IMR-90 (cell line): ENCODE results near the gene TSTD2. TPM values are rescaled to one million over a fixed set of nuclear protein-coding genes. Genes with fewer than 3 reads are reported as not detected.
A peak's percentile ranks its signal among the peaks of the same experiment; 100 is the strongest.

ENCODE experiments used
- ATAC-seq: fragments of 200-7000 bp; cut with Tn5 transposase; 2 replicates; pipeline ENCODE4 v1.9.1; 2020; ENCODE audit warnings: low read depth, mild to moderate bottlenecking, moderate library complexity
- BruUV-seq: library from RNA; stranded (reverse); fragments of 400-500 nt; replicated peaks from 2 replicates; lab custom pipeline; 2021; lab: Mats Ljungman, UMichigan
- CTCF ChIA-PET: fragments of 300-600 bp; formaldehyde crosslinking; extraction: SDS; loops from one replicate; lab custom pipeline; 2021; ENCODE audit warnings: antibody characterized with exemption; lab: Yijun Ruan, JAX
- POLR2A ChIA-PET: fragments of 300-600 bp; sonication (Branson Sonifier 250); formaldehyde crosslinking; loops from one replicate; lab custom pipeline; 2022; ENCODE audit warnings: antibody characterized with exemption; ENCODE audit not compliant: unreplicated experiment; lab: Charles Lee
- DNase-seq: peaks from one replicate; pipeline ENCODE4 v3.0.0; 2013
- H2AFZ ChIP-seq: replicated peaks from 2 replicates; pipeline ENCODE3; 2013; ENCODE audit warnings: low read length, mild to moderate bottlenecking; ENCODE audit not compliant: poor library complexity
- H2AK5ac ChIP-seq: 2 replicates; pipeline ENCODE4 v1.6.1; 2013; ENCODE audit warnings: low read depth, low read length, inconsistent platforms
- H2AK9ac ChIP-seq: replicated peaks from 2 replicates; pipeline ENCODE3; 2013; ENCODE audit warnings: mild to moderate bottlenecking, low read depth, low read length, moderate library complexity; ENCODE audit not compliant: poor library complexity
- H2BK120ac ChIP-seq: 2 replicates; pipeline ENCODE4 v1.6.1; 2013; ENCODE audit warnings: low read depth, low read length, inconsistent platforms
- H2BK15ac ChIP-seq: 3 replicates; pipeline ENCODE4 v1.6.1; 2013; ENCODE audit warnings: low read depth, low read length, inconsistent platforms
- H2BK20ac ChIP-seq: 2 replicates; pipeline ENCODE4 v1.6.1; 2013; ENCODE audit warnings: low read depth, mild to moderate bottlenecking, inconsistent platforms, low read length, moderate library complexity
- H2BK5ac ChIP-seq: 2 replicates; pipeline ENCODE4 v1.6.1; 2013; ENCODE audit warnings: mild to moderate bottlenecking, low read depth, low read length, inconsistent platforms; ENCODE audit not compliant: poor library complexity, severe bottlenecking
- H3K14ac ChIP-seq: replicated peaks from 2 replicates; pipeline ENCODE4 v1.6.1; 2013; ENCODE audit warnings: low read depth, low read length, inconsistent platforms
- H3K18ac ChIP-seq: 2 replicates; pipeline ENCODE4 v1.6.1; 2013; ENCODE audit warnings: low read depth, low read length, control low read depth
- H3K23ac ChIP-seq: 2 replicates; pipeline ENCODE4 v1.6.1; 2013; ENCODE audit warnings: low read depth, low read length, inconsistent platforms
- H3K27ac ChIP-seq: 2 replicates; pipeline ENCODE4 v1.5.1; 2013; ENCODE audit warnings: mild to moderate bottlenecking, control low read depth, low read length; ENCODE audit not compliant: insufficient read depth
- H3K27me3 ChIP-seq: 2 replicates; pipeline ENCODE4 v1.6.1; 2013; ENCODE audit warnings: low read length; ENCODE audit not compliant: control insufficient read depth, insufficient read depth
- H3K36me3 ChIP-seq: 2 replicates; pipeline ENCODE4 v1.6.1; 2013; ENCODE audit warnings: low read length, mixed read lengths; ENCODE audit not compliant: control insufficient read depth, insufficient read depth
- H3K4ac ChIP-seq: 2 replicates; pipeline ENCODE4 v1.6.1; 2013; ENCODE audit warnings: low read depth, low read length, inconsistent platforms
- H3K4me1 ChIP-seq: 2 replicates; pipeline ENCODE4 v1.6.1; 2013; ENCODE audit warnings: low read length, mixed read lengths; ENCODE audit not compliant: control insufficient read depth, insufficient read depth
- H3K4me2 ChIP-seq: 2 replicates; pipeline ENCODE4 v1.6.1; 2013; ENCODE audit warnings: low read depth, mild to moderate bottlenecking, control low read depth, low read length, moderate library complexity
- H3K4me3 ChIP-seq: 2 replicates; pipeline ENCODE4 v1.5.1; 2013; ENCODE audit warnings: low read depth, mild to moderate bottlenecking, control low read depth, low read length, moderate library complexity; ENCODE audit not compliant: insufficient read depth
- H3K56ac ChIP-seq: 2 replicates; pipeline ENCODE4 v1.6.1; 2013; ENCODE audit warnings: low read length, inconsistent platforms; ENCODE audit not compliant: insufficient read depth; ENCODE audit errors: extremely low read depth
- H3K79me1 ChIP-seq, 2 experiments: 2 replicates each; pipeline ENCODE4 v1.6.1; 2013; ENCODE audit warnings: low read length in 2 of 2, inconsistent platforms in 1 of 2, low read depth in 1 of 2
- H3K9ac ChIP-seq: 2 replicates; pipeline ENCODE4 v1.6.1; 2013; ENCODE audit warnings: low read depth, low read length, control low read depth
- H3K9me1 ChIP-seq: 2 replicates; pipeline ENCODE4 v1.6.1; 2013; ENCODE audit warnings: low read length, inconsistent platforms; ENCODE audit not compliant: insufficient read depth
- H3K9me3 ChIP-seq: 2 replicates; pipeline ENCODE4 v1.6.1; 2013; ENCODE audit warnings: low read length; ENCODE audit not compliant: control insufficient read depth, insufficient read depth
- H4K20me1 ChIP-seq: 2 replicates; pipeline ENCODE4 v1.6.1; 2013; ENCODE audit warnings: low read length, inconsistent platforms; ENCODE audit not compliant: insufficient read depth
- H4K5ac ChIP-seq: 2 replicates; pipeline ENCODE4 v1.6.1; 2013; ENCODE audit warnings: mild to moderate bottlenecking, low read depth, low read length, control low read depth
- H4K8ac ChIP-seq, 2 experiments: 2 replicates each; pipeline ENCODE4 v1.6.1; 2013; ENCODE audit warnings: low read depth in 2 of 2, low read length in 2 of 2, control low read depth in 1 of 2, inconsistent platforms in 1 of 2
- H4K91ac ChIP-seq: 2 replicates; pipeline ENCODE4 v1.6.1; 2013; ENCODE audit warnings: low read depth, low read length, inconsistent platforms; ENCODE audit not compliant: insufficient read depth
- CEBPB ChIP-seq: IDR thresholded peaks from 2 replicates; pipeline ENCODE4 v1.6.1; 2012; ENCODE audit warnings: low read depth, low read length, improper control_type of control experiment
- FOS ChIP-seq: fragments of 150-350 bp; IDR thresholded peaks from 2 replicates; pipeline ENCODE4 v1.6.1; 2016; ENCODE audit warnings: low read depth, low read length
- MAZ ChIP-seq: IDR thresholded peaks from 2 replicates; pipeline ENCODE4 v1.6.1; 2012; ENCODE audit warnings: low read depth, mild to moderate bottlenecking, low read length, improper control_type of control experiment, moderate library complexity, borderline replicate concordance
- MXI1 ChIP-seq: IDR thresholded peaks from 2 replicates; pipeline ENCODE4 v1.6.1; 2012; ENCODE audit warnings: low read depth, mild to moderate bottlenecking, low read length, moderate library complexity, borderline replicate concordance
- NFE2L2 ChIP-seq: fragments of 150-350 bp; IDR thresholded peaks from 2 replicates; pipeline ENCODE4 v1.6.1; 2016; ENCODE audit warnings: low read depth, mild to moderate bottlenecking, low read length
- POLR2A ChIP-seq: IDR thresholded peaks from 2 replicates; pipeline ENCODE4 v1.6.1; 2012; ENCODE audit warnings: mild to moderate bottlenecking, low read depth, low read length
- RAD21 ChIP-seq: IDR thresholded peaks from 2 replicates; pipeline ENCODE4 v1.6.1; 2012; ENCODE audit warnings: low read length, improper control_type of control experiment
- RCOR1 ChIP-seq: IDR thresholded peaks from 2 replicates; pipeline ENCODE4 v1.6.1; 2012; ENCODE audit warnings: mild to moderate bottlenecking, low read length, improper control_type of control experiment; ENCODE audit not compliant: insufficient replicate concordance
- WGBS, 2 experiments: methylation state at CpG; one replicate each; pipeline versions ENCODE4 v1.1.5 to v1.1.7; 2013; ENCODE audit warnings: missing lambda C conversion rate in 2 of 2; ENCODE audit not compliant: insufficient read length in 1 of 2; ENCODE audit errors: extremely low coverage in 2 of 2; 5-methylcytosine and 5-hydroxymethylcytosine counted together
- dilution Hi-C: fragments of 300-500 bp; cut with HindIII; formaldehyde crosslinking; loops from one replicate; pipeline ENCODE4 v1.14.3; 2018; ENCODE audit warnings: low sequenced_read_pairs; ENCODE audit not compliant: unreplicated experiment
- in situ Hi-C: fragments of 300-500 bp; cut with MboI; formaldehyde crosslinking; loops from 3 replicates; pipeline ENCODE4 v1.14.3; 2019; ENCODE audit warnings: low sequenced_read_pairs, inconsistent platforms, mixed read lengths
- intact Hi-C: fragments of 100-400 bp; cut with micrococcal nuclease; formaldehyde crosslinking; loops from 2 replicates; pipeline ENCODE4 v1.10.0; 2022
- polyA plus RNA-seq, 3 experiments: library from polyadenylated mRNA; depleted of rRNA; stranded (reverse); fragments of >200 nt; gene quantifications; 2 replicates each; pipeline ENCODE4 v1.2.3, GENCODE V29; 2012; ENCODE audit warnings: low replicate concordance in 1 of 3
- total RNA-seq: library from RNA; depleted of rRNA; stranded (reverse); fragments of >200 nt; gene quantifications from 2 replicates; pipeline ENCODE4 v1.2.3, GENCODE V29; 2012
- TF ChIP-seq, protein P1 (sequence below): fragments of 150-350 bp; IDR thresholded peaks from 2 replicates; pipeline ENCODE4 v1.6.1; 2016; ENCODE audit warnings: low read depth, mild to moderate bottlenecking, low read length, moderate library complexity, borderline replicate concordance
- TF ChIP-seq, protein P2 (sequence below): conservative IDR thresholded peaks from 2 replicates; pipeline ENCODE4 v1.5.1; 2012; ENCODE audit warnings: mild to moderate bottlenecking, low read depth, low read length, improper control_type of control experiment
- TF ChIP-seq, protein P3 (sequence below): fragments of 150-350 bp; IDR thresholded peaks from 2 replicates; pipeline ENCODE4 v1.6.1; 2017; ENCODE audit warnings: mild to moderate bottlenecking, antibody characterized with exemption, low read length, low read depth

TSTD2 gene
- total and polyA plus RNA-seq, 2 of the 4 experiments (the other 2 are of a cell fraction) = 11.2 to 16.3 TPM

DNA sequence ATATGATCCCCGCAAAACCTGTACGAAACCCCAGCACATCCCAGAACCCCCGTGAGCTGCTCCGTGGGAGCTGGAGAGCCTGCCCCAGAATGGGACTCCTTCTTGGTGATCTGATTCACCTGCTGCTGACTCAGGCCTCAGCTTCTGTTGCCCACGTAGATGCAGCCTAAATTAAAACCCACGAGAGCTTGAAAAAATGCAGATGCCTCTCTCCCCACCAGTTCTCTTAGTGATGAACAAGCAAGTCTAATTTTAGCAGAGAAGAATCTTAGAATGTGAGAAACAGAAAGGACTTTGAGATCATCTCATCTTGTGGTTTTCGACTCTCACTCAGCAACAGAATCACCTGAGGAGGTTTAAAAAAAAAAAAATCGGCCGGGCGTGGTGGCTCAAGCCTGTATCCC lies 74.1 kb downstream of the TSTD2 start:
- dilution Hi-C loops (no loop called here), intact Hi-C loops (no loop called here)
- no peak overlapping the region for H3K27ac ChIP-seq

More for the DNA sequence above, 74.1 kb downstream of the TSTD2 start:
- Histone ChIP-seq H2AK9ac (no peak overlapping the region), H3K4ac (no peak overlapping the region), H2BK15ac (no peak overlapping the region), H3K4me1 (peaks cover 1% of the 10 kb centered on the region; the same call in 1 of the 2 replicates), H4K8ac (no peak overlapping the region), H3K36me3 (no peaks in the 10 kb centered on the region), H3K9ac (no peak overlapping the region), H3K18ac (no peak overlapping the region), H3K14ac (no peak overlapping the region), H3K27me3 (peaks cover 2% of the 10 kb centered on the region; the same call in 1 of the 2 replicates), H2BK20ac (no peak overlapping the region), H3K4me2 (no peak overlapping the region), H3K9me1 (peaks cover 4% of the 10 kb centered on the region), H4K20me1 (no peaks in the 10 kb centered on the region), H4K91ac (no peak overlapping the region), H2AFZ (no peak overlapping the region), H3K4me3 (no peak overlapping the region), H2BK5ac (no peak overlapping the region), H3K56ac (no peak overlapping the region), H2BK120ac (no peak overlapping the region), H3K23ac (no peak overlapping the region), H2AK5ac (no peak overlapping the region), H4K5ac (no peak overlapping the region), H3K9me3 (no peaks in the 10 kb centered on the region), H3K79me1 (no peaks in the 10 kb centered on the region)
- 85% methylated on average over 5 of the region's 10 CpGs; no CpG with 5 or more reads in 1 of the 2 experiments for WGBS, 2 experiments
- ChIA-PET CTCF (no interaction called here), POLR2A (interaction anchor here (0.5 kb wide), 1 partner anchor 74 kb away, joined by 5 read pairs; the partner anchor contains the start of gene TSTD2)
- ATAC-seq = no peak
- in situ Hi-C loops = no loop called here
- BruUV-seq = no TSS peak
- TF ChIP-seq NFE2L2 (no peak), CEBPB (no peak), POLR2A (no peak), MAZ (no peak), FOS (no peak), MXI1 (no peak), RCOR1 (no peak), RAD21 (no peak)
- TF ChIP-seq, protein P1, sequence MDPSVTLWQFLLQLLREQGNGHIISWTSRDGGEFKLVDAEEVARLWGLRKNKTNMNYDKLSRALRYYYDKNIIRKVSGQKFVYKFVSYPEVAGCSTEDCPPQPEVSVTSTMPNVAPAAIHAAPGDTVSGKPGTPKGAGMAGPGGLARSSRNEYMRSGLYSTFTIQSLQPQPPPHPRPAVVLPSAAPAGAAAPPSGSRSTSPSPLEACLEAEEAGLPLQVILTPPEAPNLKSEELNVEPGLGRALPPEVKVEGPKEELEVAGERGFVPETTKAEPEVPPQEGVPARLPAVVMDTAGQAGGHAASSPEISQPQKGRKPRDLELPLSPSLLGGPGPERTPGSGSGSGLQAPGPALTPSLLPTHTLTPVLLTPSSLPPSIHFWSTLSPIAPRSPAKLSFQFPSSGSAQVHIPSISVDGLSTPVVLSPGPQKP = no peak
- TF ChIP-seq, protein P2, sequence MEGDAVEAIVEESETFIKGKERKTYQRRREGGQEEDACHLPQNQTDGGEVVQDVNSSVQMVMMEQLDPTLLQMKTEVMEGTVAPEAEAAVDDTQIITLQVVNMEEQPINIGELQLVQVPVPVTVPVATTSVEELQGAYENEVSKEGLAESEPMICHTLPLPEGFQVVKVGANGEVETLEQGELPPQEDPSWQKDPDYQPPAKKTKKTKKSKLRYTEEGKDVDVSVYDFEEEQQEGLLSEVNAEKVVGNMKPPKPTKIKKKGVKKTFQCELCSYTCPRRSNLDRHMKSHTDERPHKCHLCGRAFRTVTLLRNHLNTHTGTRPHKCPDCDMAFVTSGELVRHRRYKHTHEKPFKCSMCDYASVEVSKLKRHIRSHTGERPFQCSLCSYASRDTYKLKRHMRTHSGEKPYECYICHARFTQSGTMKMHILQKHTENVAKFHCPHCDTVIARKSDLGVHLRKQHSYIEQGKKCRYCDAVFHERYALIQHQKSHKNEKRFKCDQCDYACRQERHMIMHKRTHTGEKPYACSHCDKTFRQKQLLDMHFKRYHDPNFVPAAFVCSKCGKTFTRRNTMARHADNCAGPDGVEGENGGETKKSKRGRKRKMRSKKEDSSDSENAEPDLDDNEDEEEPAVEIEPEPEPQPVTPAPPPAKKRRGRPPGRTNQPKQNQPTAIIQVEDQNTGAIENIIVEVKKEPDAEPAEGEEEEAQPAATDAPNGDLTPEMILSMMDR = no peak
- TF ChIP-seq, protein P3, sequence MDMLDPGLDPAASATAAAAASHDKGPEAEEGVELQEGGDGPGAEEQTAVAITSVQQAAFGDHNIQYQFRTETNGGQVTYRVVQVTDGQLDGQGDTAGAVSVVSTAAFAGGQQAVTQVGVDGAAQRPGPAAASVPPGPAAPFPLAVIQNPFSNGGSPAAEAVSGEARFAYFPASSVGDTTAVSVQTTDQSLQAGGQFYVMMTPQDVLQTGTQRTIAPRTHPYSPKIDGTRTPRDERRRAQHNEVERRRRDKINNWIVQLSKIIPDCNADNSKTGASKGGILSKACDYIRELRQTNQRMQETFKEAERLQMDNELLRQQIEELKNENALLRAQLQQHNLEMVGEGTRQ = no peak
- DNase-seq = peak; percentile 42
